A549 treated with DMSO at 1 μM for 4 hours (cell line): Measurements from ENCODE around the gene NADK2. TPM values are rescaled to one million over a fixed set of nuclear protein-coding genes. Genes with fewer than 3 reads are reported as not detected.

Experiments used
- total RNA-seq: library from RNA; stranded (reverse); fragments of 200-300 nt; extraction: Qiagen RNA extraction; gene quantifications from 5 replicates; pipeline ENCODE4 v1.2.3, GENCODE V29; 2022; ENCODE audit warnings: low read depth

Gene NADK2, protein sequence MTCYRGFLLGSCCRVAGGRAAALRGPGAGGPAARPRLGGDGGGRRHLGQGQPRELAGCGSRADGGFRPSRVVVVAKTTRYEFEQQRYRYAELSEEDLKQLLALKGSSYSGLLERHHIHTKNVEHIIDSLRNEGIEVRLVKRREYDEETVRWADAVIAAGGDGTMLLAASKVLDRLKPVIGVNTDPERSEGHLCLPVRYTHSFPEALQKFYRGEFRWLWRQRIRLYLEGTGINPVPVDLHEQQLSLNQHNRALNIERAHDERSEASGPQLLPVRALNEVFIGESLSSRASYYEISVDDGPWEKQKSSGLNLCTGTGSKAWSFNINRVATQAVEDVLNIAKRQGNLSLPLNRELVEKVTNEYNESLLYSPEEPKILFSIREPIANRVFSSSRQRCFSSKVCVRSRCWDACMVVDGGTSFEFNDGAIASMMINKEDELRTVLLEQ
- total RNA-seq, result 11.0 to 13.6 TPM (median 12.9 TPM) in 5 replicates

DNA sequence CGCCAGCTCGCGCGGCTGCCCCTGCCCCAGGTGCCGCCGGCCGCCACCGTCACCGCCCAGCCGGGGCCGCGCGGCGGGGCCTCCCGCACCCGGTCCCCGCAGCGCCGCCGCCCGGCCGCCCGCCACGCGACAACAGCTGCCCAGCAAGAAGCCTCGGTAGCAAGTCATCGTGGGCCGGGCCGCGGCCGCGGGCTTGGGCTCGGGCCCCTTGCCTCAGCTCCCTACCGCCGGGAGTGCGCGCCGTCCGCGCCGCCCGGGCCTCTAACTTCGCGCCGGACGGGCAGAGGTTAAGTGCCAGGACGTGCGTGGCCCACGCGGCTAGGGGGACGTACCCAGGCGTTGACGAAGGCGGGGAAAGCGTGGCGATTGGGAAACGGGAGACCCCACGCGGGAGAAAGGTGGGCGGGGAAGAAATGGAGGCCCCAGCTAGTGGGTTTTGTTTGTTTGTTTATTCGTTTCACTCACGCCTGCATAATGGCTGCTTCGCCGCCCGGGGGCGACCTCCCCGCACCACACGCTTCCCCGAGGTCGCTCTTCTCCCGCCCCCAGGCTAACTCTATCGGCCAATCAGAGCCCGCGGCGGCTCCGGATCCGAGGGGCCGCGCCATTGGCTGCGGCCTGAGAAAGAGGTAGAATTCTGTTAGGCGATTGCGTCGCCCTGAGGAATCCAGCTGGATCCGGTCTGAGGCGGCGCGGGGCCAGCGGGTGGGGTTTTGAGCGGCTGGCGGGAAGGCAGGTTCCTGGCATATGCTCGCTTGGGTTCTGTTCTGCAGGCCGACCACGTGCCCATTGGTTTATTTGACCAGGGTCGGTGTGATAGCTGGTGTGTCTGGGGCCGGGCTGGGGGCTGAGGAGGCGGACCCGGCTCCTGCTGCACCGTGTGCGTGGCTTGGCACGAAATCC lies at the start of gene NADK2:
Gene NADK2, minus strand, starts transcription at position 295 of the 903 bp plus-strand sequence. Its CDS starts 127 bp downstream, at position 168.

DNA sequence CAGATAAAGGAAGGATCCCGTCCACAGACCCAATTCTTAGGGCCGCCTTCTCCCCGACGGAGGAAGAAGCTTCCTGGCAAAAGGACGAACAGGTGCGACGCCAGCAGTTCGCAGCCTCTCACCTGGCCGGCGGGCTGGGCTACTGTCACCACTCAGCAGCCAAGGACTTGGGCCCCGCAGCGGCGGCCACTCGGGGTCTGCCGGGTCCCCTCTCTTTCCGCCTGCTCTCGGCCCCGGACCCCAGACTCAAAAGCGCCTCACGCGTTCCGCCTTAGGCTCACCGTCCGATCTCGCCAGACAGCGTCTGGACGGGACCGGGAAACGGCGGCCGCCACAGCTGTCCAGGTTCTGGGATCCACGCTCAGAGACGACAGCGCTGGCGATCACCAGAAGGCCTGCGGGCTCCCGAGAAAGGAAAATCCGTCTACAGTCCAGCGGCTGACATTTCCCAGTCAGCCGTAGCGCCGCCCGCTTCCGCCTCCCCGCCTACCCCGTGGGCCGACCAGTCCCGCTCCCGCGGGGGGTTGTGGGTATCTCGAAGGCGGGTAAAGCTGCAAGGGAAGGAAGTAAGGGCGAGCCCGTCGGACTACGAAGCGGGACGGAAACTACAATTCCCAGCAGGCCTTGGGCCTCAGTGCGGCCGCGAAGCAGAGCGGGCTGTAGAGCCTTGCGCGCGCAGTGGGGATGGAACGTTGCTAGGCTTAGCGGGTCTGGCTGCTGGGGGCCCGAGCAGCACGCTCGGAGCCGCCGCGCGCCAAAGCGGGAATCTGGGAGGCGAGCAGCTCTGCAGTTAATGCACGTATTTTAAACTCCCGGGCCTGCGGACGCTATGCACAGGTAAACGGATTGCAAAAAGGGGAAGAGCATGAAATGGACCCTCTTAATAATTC lies 90.0 kb downstream of the NADK2 start, which contains the start of the genes LMBRD2 and SKP2:
Gene LMBRD2, minus strand, starts transcription at position 454 of the 890 bp plus-strand sequence. CDS start 8,538 bp downstream, outside the sequence.
Gene SKP2, plus strand, starts transcription at position 678 of the 890 bp plus-strand sequence. Its CDS starts 152 bp downstream, at position 830.

Other genes with a start within 250 kb of the NADK2 start
- gene UGT3A2, start 175.0 kb downstream of the NADK2 start, total RNA-seq, result not detected in 5 replicates
- gene LMBRD2, start 90.0 kb downstream of the NADK2 start, total RNA-seq, result 1.1 to 2.5 TPM (median 2.2 TPM) in 5 replicates
- 19.7 to 25.2 TPM (median 24.3 TPM) in 5 replicates for gene SKP2, start 89.8 kb downstream of the NADK2 start, total RNA-seq
- gene RANBP3L, start 60.0 kb upstream of the NADK2 start, total RNA-seq, result not detected in 5 replicates